ENCODE measurements around the gene TWIST2. TPM values are rescaled to one million over a fixed set of nuclear protein-coding genes. Genes with fewer than 3 reads are reported as not detected.

TWIST2 gene
- total RNA-seq, 1 experiment from 2014 or later = 0.22 TPM

- H4K20me1 ChIP-seq (ENCODE audit: control insufficient read depth, insufficient read depth, insufficient read length) = no peaks in the 10 kb centered on the region
- Mint-ChIP-seq H3K4me1 (peaks cover 0 to 3% of the 10 kb centered on the region in 2 experiments; a peak in 2 of 4 replicates), H3K36me3 (ENCODE audit: insufficient read depth in 1 of 3, low read depth in 3 of 3) (no peaks in the 10 kb centered on the region), H3K27me3 (ENCODE audit: low read depth) (peaks cover 5% of the 10 kb centered on the region), H3K27ac (no peak overlapping the region), H3K4me3 (no peak overlapping the region), H3K9me3 (peaks cover 0 to 3% of the 10 kb centered on the region in 2 experiments; a peak in 1 of 5 replicates)
- no peak for DNase-seq
- no peak overlapping the region for H3K27ac ChIP-seq (ENCODE audit: insufficient read length, low read depth, low read length)
- H3K4ac ChIP-seq (ENCODE audit: low read depth, low read length) = no peak overlapping the region
- WGBS (ENCODE audit: extremely low coverage, insufficient read length, low lambda C conversion rate) = 100% methylated on average over 2 of the region's 2 CpGs
- no peak overlapping the region for H3K56ac ChIP-seq (ENCODE audit: insufficient read length, low read depth, low read length)
- no peak overlapping the region for H2BK5ac ChIP-seq (ENCODE audit: insufficient read length, low read length)
- TF ChIP-seq CTCF (conservative IDR thresholded peaks at IDR 0.05) = no peak
- no peak overlapping the region for H3K9ac ChIP-seq (ENCODE audit: extremely low read depth, insufficient read length, low read length)
- H2BK120ac ChIP-seq (ENCODE audit: low read depth, low read length, poor library complexity, severe bottlenecking) = no peak overlapping the region
- H3K79me2 ChIP-seq (ENCODE audit: insufficient read depth, low read length) = no peaks in the 10 kb centered on the region
- H2AK5ac ChIP-seq (ENCODE audit: insufficient read length, low read length) = no peak overlapping the region
- no peak overlapping the region for H2AFZ ChIP-seq (ENCODE audit: low read length)
- H3K18ac ChIP-seq (ENCODE audit: insufficient read length, low read depth, low read length) = no peak overlapping the region
- no peak overlapping the region for H3K14ac ChIP-seq (ENCODE audit: insufficient read depth, low read length)
- no peak overlapping the region for H2BK12ac ChIP-seq (ENCODE audit: insufficient read length, low read depth, low read length)
- no peak overlapping the region for H4K5ac ChIP-seq (ENCODE audit: insufficient read length, low read depth, low read length)
- no peaks in the 10 kb centered on the region for H3K79me1 ChIP-seq (ENCODE audit: insufficient read depth, low read depth, low read length, poor library complexity, severe bottlenecking)
- H2BK15ac ChIP-seq (ENCODE audit: low read depth, low read length) = no peak overlapping the region
- H3K23ac ChIP-seq (ENCODE audit: insufficient read length, low read depth, low read length) = no peak overlapping the region
- H2BK20ac ChIP-seq (ENCODE audit: low read depth, low read length, poor library complexity, severe bottlenecking) = no peak overlapping the region
- H3K4me2 ChIP-seq (ENCODE audit: insufficient read depth, insufficient read length, low read length) = no peak overlapping the region
- H3K27me3 ChIP-seq (ENCODE audit: insufficient read depth, low read length) = no peaks in the 10 kb centered on the region
- no peaks in the 10 kb centered on the region for H3K4me1 ChIP-seq (ENCODE audit: insufficient read depth, low read length)
- H4K8ac ChIP-seq (replicated peaks; ENCODE audit: insufficient read length, low read depth, low read length) = peak overlapping the region; percentile 15
- no peak overlapping the region for H3T11ph ChIP-seq (ENCODE audit: low read length)
- no peaks in the 10 kb centered on the region for H3K9me3 ChIP-seq (ENCODE audit: control insufficient read depth, low read depth, low read length)
- no peak overlapping the region for H4K91ac ChIP-seq (ENCODE audit: insufficient read length, low read depth, low read length)
- H3K23me2 ChIP-seq (ENCODE audit: insufficient read length, low read depth, low read length, poor library complexity, severe bottlenecking) = no peaks in the 10 kb centered on the region
Observed at GRCh38 chr2:238902285-238902684, 54.4 kb downstream of the TWIST2 start.

Data from H9 (cell line).